Measurements from ENCODE around the gene NEU1. TPM values are rescaled to one million over a fixed set of nuclear protein-coding genes. Genes with fewer than 3 reads are reported as not detected.
"Not testable (repeated sequence)": the region's sequence is repeated elsewhere in the genome, so short reads cannot be mapped to it uniquely, and the experiment has no call there.

The NEU1 gene
- total and polyA plus RNA-seq, 2 experiments from 2014 or later, result 27.8 to 38.3 TPM

GRCh38 chr6:31842053-31842452 is 20.6 kb downstream of the NEU1 start:
- Histone ChIP-seq H3K4me1 (ENCODE audit: insufficient read depth) (peaks cover 14% of the 10 kb centered on the region; the same call in 1 of the 2 replicates), H3K36me3 (ENCODE audit: low read depth) (peaks cover 40% of the 10 kb centered on the region), H3K27ac (no peak overlapping the region), H3K9me2 (ENCODE audit: insufficient read depth) (no peaks in the 10 kb centered on the region), H3K27me3 (replicated peaks; ENCODE audit: insufficient read depth) (no peaks in the 10 kb centered on the region), H3K79me2 (ENCODE audit: insufficient read depth) (peaks cover 26% of the 10 kb centered on the region), H2AFZ (no peak overlapping the region), H3F3A (ENCODE audit: insufficient read depth) (peaks cover 48% of the 10 kb centered on the region), H4K20me1 (ENCODE audit: insufficient read depth) (peaks cover 10% of the 10 kb centered on the region), H3K4me3 (no peak overlapping the region), H3K4me2 (ENCODE audit: unreplicated experiment) (no peak overlapping the region), H3K9me3 (ENCODE audit: low read depth) (no peaks in the 10 kb centered on the region), H3K9ac (no peak overlapping the region)
- in situ Hi-C loops (cut with MboI), result no loop called here
- TF ChIP-seq EZH2 (IDR thresholded peaks at IDR 0.05; ENCODE audit: insufficient read depth, poor library complexity, severe bottlenecking) (no peak), EZH2phosphoT487 (IDR thresholded peaks at IDR 0.05; ENCODE audit: insufficient read depth, low read depth) (no peak)
- WGBS, 2 experiments (ENCODE audit: low coverage in 1 of 2, low lambda C conversion rate in 2 of 2, missing lambda C conversion rate in 2 of 2), result 99 to 100% methylated on average over 9 of the region's 9 CpGs
- DNase-seq, result no peak

GRCh38 chr6:31839779-31840126 is 22.9 kb downstream of the NEU1 start:
- H3K79me2 ChIP-seq (ENCODE audit: insufficient read depth), result peaks cover 49% of the 10 kb centered on the region
- H3K36me3 ChIP-seq (ENCODE audit: low read depth), result peaks cover 51% of the 10 kb centered on the region

GRCh38 chr6:31838968-31839367 is 23.7 kb downstream of the NEU1 start:
- no peak for DNase-seq
- peaks cover 29% of the 10 kb centered on the region for H3K4me1 ChIP-seq (ENCODE audit: insufficient read depth)
- H3K79me2 ChIP-seq (ENCODE audit: insufficient read depth), result peaks cover 55% of the 10 kb centered on the region
- peak overlapping the region; percentile 96 for H3K9ac ChIP-seq
- H3K4me3 ChIP-seq, result 0 out of 2 replicates have a peak overlapping the region, but pooled peaks have one; percentile 88
- H3K9me3 ChIP-seq (ENCODE audit: low read depth), result no peaks in the 10 kb centered on the region
- H3K4me2 ChIP-seq (ENCODE audit: unreplicated experiment), result no peak overlapping the region
- peaks cover 63% of the 10 kb centered on the region for H3F3A ChIP-seq (ENCODE audit: insufficient read depth)
- in situ Hi-C loops (cut with MboI), result no loop called here
- H3K27me3 ChIP-seq (replicated peaks; ENCODE audit: insufficient read depth), result no peaks in the 10 kb centered on the region
- no peak overlapping the region for H3K27ac ChIP-seq
- no peaks in the 10 kb centered on the region for H3K9me2 ChIP-seq (ENCODE audit: insufficient read depth)
- H3K36me3 ChIP-seq (ENCODE audit: low read depth), result peaks cover 51% of the 10 kb centered on the region
- no peak overlapping the region for H2AFZ ChIP-seq
- TF ChIP-seq EZH2phosphoT487 (IDR thresholded peaks at IDR 0.05; ENCODE audit: insufficient read depth, low read depth), result no peak
- TF ChIP-seq EZH2 (IDR thresholded peaks at IDR 0.05; ENCODE audit: insufficient read depth, poor library complexity, severe bottlenecking), result no peak
- 81 to 90% methylated on average over 3 of the region's 3 CpGs for WGBS, 2 experiments (ENCODE audit: low coverage in 1 of 2, low lambda C conversion rate in 2 of 2, missing lambda C conversion rate in 2 of 2)
- peaks cover 16% of the 10 kb centered on the region for H4K20me1 ChIP-seq (ENCODE audit: insufficient read depth)

More at GRCh38 chr6:31839779-31840126, 22.9 kb downstream of the NEU1 start:
- H3K4me2 ChIP-seq (ENCODE audit: unreplicated experiment); DNase-seq; in situ Hi-C loops (cut with MboI); H2AFZ ChIP-seq; H3K9ac ChIP-seq; H3K4me3 ChIP-seq; H3K9me2 ChIP-seq (ENCODE audit: insufficient read depth); H3K27me3 ChIP-seq (replicated peaks; ENCODE audit: insufficient read depth); H3K9me3 ChIP-seq (ENCODE audit: low read depth); H3K27ac ChIP-seq: not testable (repeated sequence)
- Histone ChIP-seq H3F3A (ENCODE audit: insufficient read depth) (peaks cover 61% of the 10 kb centered on the region), H4K20me1 (ENCODE audit: insufficient read depth) (peaks cover 16% of the 10 kb centered on the region), H3K4me1 (ENCODE audit: insufficient read depth) (peaks cover 26% of the 10 kb centered on the region)
- 88 to 92% methylated on average over 8 of the region's 8 CpGs for WGBS, 2 experiments (ENCODE audit: low coverage in 1 of 2, low lambda C conversion rate in 2 of 2, missing lambda C conversion rate in 2 of 2)

GRCh38 chr6:31838114-31838553 is 24.5 kb downstream of the NEU1 start:
- H3K27ac ChIP-seq; in situ Hi-C loops (cut with MboI): not testable (repeated sequence)

More at GRCh38 chr6:31838114-31838553, 24.5 kb downstream of the NEU1 start:
- not testable (repeated sequence) for H3K9me2 ChIP-seq (ENCODE audit: insufficient read depth); H2AFZ ChIP-seq; H3K27me3 ChIP-seq (replicated peaks; ENCODE audit: insufficient read depth); DNase-seq; H3K9me3 ChIP-seq (ENCODE audit: low read depth)
- H3K4me3 ChIP-seq, result peak overlapping the region; percentile 88
- H3F3A ChIP-seq (ENCODE audit: insufficient read depth), result peaks cover 63% of the 10 kb centered on the region
- peaks cover 51% of the 10 kb centered on the region for H3K36me3 ChIP-seq (ENCODE audit: low read depth)
- H3K79me2 ChIP-seq (ENCODE audit: insufficient read depth), result peaks cover 63% of the 10 kb centered on the region
- H3K9ac ChIP-seq, result peak overlapping the region; percentile 96
- peaks cover 31% of the 10 kb centered on the region for H3K4me1 ChIP-seq (ENCODE audit: insufficient read depth)
- 77 to 81% methylated on average over 9 of the region's 9 CpGs for WGBS, 2 experiments (ENCODE audit: low coverage in 1 of 2, low lambda C conversion rate in 2 of 2, missing lambda C conversion rate in 2 of 2)
- peak overlapping the region; percentile 99 for H3K4me2 ChIP-seq (ENCODE audit: unreplicated experiment)
- peaks cover 16% of the 10 kb centered on the region for H4K20me1 ChIP-seq (ENCODE audit: insufficient read depth)
